ENCODE measurements around the gene TRPC3.

TRPC3 gene

DNA sequence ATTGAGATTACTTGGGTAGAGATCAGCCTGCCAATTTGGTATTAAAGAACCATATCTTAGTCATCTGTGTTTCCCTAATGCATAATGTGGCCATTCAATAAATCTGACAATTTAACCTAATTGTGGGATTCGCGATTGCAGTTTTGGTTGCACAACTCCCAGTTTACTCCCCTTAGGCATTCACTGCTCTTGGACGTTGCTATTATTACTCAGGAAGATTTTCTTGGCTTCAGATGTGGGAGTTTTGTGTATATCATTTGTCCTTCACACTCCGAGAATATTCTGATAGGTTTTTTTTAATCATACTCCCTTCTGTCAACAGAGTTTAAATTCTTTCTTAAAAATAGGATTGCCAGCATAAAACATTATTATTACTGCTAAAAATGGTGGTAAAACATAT, 22.0 kb upstream of the TRPC3 start:
- no peak for TF ChIP-seq CTCF (conservative IDR thresholded peaks at IDR 0.05; ENCODE audit: control insufficient read depth, insufficient read depth, low read depth, low read length)
- no peak overlapping the region for H3K4me3 ChIP-seq (ENCODE audit: control insufficient read depth, low read depth, low read length)
- no peak for DNase-seq (ENCODE audit: low read depth)

DNA sequence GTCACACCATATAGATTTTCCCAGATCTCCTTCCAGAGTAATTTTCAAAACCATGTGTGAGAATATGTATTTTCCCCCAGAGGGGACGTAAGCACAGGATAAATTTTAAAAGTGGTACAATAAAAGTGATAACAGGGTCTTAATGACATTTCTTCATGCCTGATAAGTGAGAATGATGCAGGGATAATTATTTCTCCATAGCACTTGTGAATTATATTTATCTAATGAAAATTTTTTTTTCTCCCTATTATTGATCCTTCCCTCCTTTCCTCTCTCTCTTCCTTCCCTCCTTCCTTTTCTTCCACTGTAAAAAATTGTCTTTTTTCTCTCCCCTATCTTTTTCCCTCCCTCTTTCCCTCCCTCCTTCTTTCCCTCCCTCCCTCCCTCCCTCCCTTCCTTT, 17.0 kb upstream of the TRPC3 start:
- no peak for DNase-seq (ENCODE audit: low read depth)
- no peak overlapping the region for H3K4me3 ChIP-seq (ENCODE audit: control insufficient read depth, low read depth, low read length)
- TF ChIP-seq CTCF (conservative IDR thresholded peaks at IDR 0.05; ENCODE audit: control insufficient read depth, insufficient read depth, low read depth, low read length) = no peak

GRCh38 chr4:121964958-121965357, 13.1 kb upstream of the TRPC3 start:
- DNase-seq (ENCODE audit: low read depth) = no peak
- no peak overlapping the region for H3K4me3 ChIP-seq (ENCODE audit: control insufficient read depth, low read depth, low read length)
- no peak for TF ChIP-seq CTCF (conservative IDR thresholded peaks at IDR 0.05; ENCODE audit: control insufficient read depth, insufficient read depth, low read depth, low read length)

DNA sequence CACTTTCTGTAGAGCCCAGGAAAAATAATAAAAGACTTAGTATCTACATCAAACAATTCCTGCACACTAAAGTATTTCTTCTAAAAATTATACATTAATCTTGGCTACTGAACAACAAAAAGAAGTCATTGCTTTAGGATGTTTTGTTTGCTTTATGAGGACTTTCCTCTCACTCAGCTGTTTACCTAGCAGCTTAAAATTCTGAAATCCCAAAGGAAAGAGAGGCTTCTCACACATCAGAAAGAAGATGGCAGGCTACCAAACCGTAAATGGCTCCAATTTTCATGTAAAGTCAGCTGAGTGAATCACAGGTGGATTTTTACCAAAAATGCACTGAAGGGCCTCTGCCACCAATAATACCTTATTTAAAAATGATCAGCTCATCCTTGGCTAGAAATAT, 9.0 kb upstream of the TRPC3 start:
- DNase-seq (ENCODE audit: low read depth) = no peak
- no peak overlapping the region for H3K4me3 ChIP-seq (ENCODE audit: control insufficient read depth, low read depth, low read length)
- TF ChIP-seq CTCF (conservative IDR thresholded peaks at IDR 0.05; ENCODE audit: control insufficient read depth, insufficient read depth, low read depth, low read length) = no peak

- no peak for TF ChIP-seq CTCF (conservative IDR thresholded peaks at IDR 0.05; ENCODE audit: control insufficient read depth, insufficient read depth, low read depth, low read length)
- DNase-seq (ENCODE audit: low read depth) = no peak
- no peak overlapping the region for H3K4me3 ChIP-seq (ENCODE audit: control insufficient read depth, low read depth, low read length)
Measured at GRCh38 chr4:121958777-121959176, 6.9 kb upstream of the TRPC3 start.

GRCh38 chr4:121957266-121957665, 5.4 kb upstream of the TRPC3 start:
- H3K4me3 ChIP-seq (ENCODE audit: control insufficient read depth, low read depth, low read length) = no peak overlapping the region
- TF ChIP-seq CTCF (conservative IDR thresholded peaks at IDR 0.05; ENCODE audit: control insufficient read depth, insufficient read depth, low read depth, low read length) = no peak
- DNase-seq (ENCODE audit: low read depth) = no peak

DNA sequence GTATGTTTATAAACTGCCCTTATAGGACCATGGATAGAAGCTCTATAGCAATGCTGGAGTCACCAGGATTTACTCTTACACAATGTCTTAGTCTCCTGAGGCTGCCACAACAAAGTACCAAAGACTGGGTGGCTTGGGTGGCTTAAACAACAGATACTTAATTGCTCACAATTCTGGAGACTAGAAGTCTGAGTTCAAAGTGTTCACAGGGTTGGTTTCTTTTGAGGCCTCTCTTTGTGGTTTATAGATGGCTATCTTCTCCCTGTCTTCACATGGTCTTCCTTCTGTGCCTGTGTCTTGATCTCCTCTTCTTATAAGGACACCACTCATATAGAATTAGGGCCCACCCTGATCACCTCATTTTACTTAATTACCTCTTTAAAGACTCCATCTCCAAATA, 2.0 kb upstream of the TRPC3 start:
- DNase-seq (ENCODE audit: low read depth) = no peak
- TF ChIP-seq CTCF (conservative IDR thresholded peaks at IDR 0.05; ENCODE audit: control insufficient read depth, insufficient read depth, low read depth, low read length) = no peak
- no peak overlapping the region for H3K4me3 ChIP-seq (ENCODE audit: control insufficient read depth, low read depth, low read length)
